HepG2 (cell line): Measurements from ENCODE around the gene SPIB. TPM values are rescaled to one million over a fixed set of nuclear protein-coding genes. Genes with fewer than 3 reads are reported as not detected.

Experiments
- ATAC-seq: fragments of 200-7000 bp; cut with Tn5 transposase; 3 replicates; pipeline ENCODE4 v1.9.1; 2020; ENCODE audit warnings: mild to moderate bottlenecking, moderate library complexity
- BruUV-seq: library from RNA; stranded (reverse); fragments of 400-500 nt; replicated peaks from 2 replicates; lab custom pipeline; 2021; lab: Mats Ljungman, UMichigan
- CTCF ChIA-PET: fragments of 300-600 bp; formaldehyde crosslinking; extraction: SDS; loops from one replicate; lab custom pipeline; 2021; ENCODE audit warnings: low total read pairs, inconsistent platforms, low intra/inter-chr PET ratio; lab: Yijun Ruan, JAX
- POLR2A ChIA-PET: fragments of 350-600 bp; sonication (Branson Sonifier 250); formaldehyde crosslinking; loops from one replicate; lab custom pipeline; 2020; ENCODE audit warnings: antibody characterized with exemption, inconsistent platforms; lab: Yijun Ruan, JAX
- DNase-seq: peaks from one replicate; pipeline ENCODE4 v3.0.0-alpha.2; 2015; ENCODE audit warnings: low spot score
- FAIRE-seq: peaks from 3 replicates; lab custom pipeline; 2011; peaks lifted over from hg19 to GRCh38; lab: Jason Lieb, UNC
- H2AFZ ChIP-seq: one replicate; pipeline ENCODE4 v1.6.1; 2011; ENCODE audit warnings: low read length, inconsistent platforms
- H3K27ac ChIP-seq: fragments of 300-600 bp; 3 replicates; pipeline ENCODE4 v1.8.0; 2011; ENCODE audit warnings: mixed run types, mild to moderate bottlenecking, mixed read lengths, low read length, inconsistent platforms; ENCODE audit not compliant: insufficient read depth; ENCODE audit errors: extremely low read length
- H3K27me3 ChIP-seq, 2 experiments: fragments of 200-600 bp in 1 of 2; 2 replicates in 1 of 2; 3 replicates in 1 of 2; pipeline versions ENCODE4 v1.6.0 to v1.8.0; 2011; ENCODE audit warnings: low read length in 2 of 2, mild to moderate bottlenecking in 2 of 2, moderate library complexity in 2 of 2, inconsistent platforms in 1 of 2; ENCODE audit not compliant: insufficient read depth in 2 of 2, control insufficient read depth in 1 of 2
- H3K36me3 ChIP-seq, 2 experiments: fragments of 200-600 bp in 1 of 2; replicated peaks in 1 of 2; 2 replicates in 1 of 2; 3 replicates in 1 of 2; pipeline versions ENCODE4 v1.5.1 to v1.8.0; 2011; ENCODE audit warnings: low read length in 2 of 2, inconsistent platforms in 1 of 2; ENCODE audit not compliant: insufficient read depth in 2 of 2, control insufficient read depth in 1 of 2
- H3K4me1 ChIP-seq: 2 replicates; pipeline ENCODE4 v1.5.1; 2012; ENCODE audit warnings: low read length, inconsistent platforms; ENCODE audit not compliant: insufficient read depth
- H3K4me2 ChIP-seq: 2 replicates; pipeline ENCODE4 v1.6.0; 2011; ENCODE audit warnings: low read depth, low read length, inconsistent platforms
- H3K4me3 ChIP-seq, 3 experiments: fragments of 200-600 bp in 1 of 3; sonication (generic), shearing (Covaris generic) in 1 of 3; replicated peaks in 1 of 3; 2 replicates each; pipeline ENCODE4 v1.5.1; 2011 to 2016; ENCODE audit warnings: low read length in 3 of 3, inconsistent platforms in 2 of 3, low read depth in 2 of 3, mild to moderate bottlenecking in 2 of 3, control low read depth in 1 of 3, mixed read lengths in 1 of 3; ENCODE audit not compliant: insufficient read depth in 1 of 3
- H3K79me2 ChIP-seq: one replicate; pipeline ENCODE4 v1.6.1; 2011; ENCODE audit warnings: low read length, inconsistent platforms; ENCODE audit not compliant: insufficient read depth
- H3K9ac ChIP-seq: 2 replicates; pipeline ENCODE4 v1.6.0; 2011; ENCODE audit warnings: mild to moderate bottlenecking, low read depth, low read length, inconsistent platforms; ENCODE audit not compliant: insufficient read depth
- H3K9me3 ChIP-seq: 2 replicates; pipeline ENCODE4 v1.5.1; 2012; ENCODE audit warnings: mild to moderate bottlenecking, low read length
- H4K20me1 ChIP-seq: 2 replicates; pipeline ENCODE4 v1.6.0; 2011; ENCODE audit warnings: inconsistent platforms, mild to moderate bottlenecking, low read length, moderate library complexity; ENCODE audit not compliant: insufficient read depth
- AGO2 ChIP-seq: fragments of 200-400 bp; formaldehyde crosslinking; optimal IDR thresholded peaks from 2 replicates; pipeline ENCODE3; 2017; ENCODE audit warnings: mild to moderate bottlenecking, low read depth, low read length, moderate library complexity
- DNMT1 ChIP-seq: sonication (generic); formaldehyde crosslinking; IDR thresholded peaks from 2 replicates; pipeline ENCODE4 v1.5.1; 2020; ENCODE audit warnings: mild to moderate bottlenecking, missing genetic modification reagents
- HNRNPL ChIP-seq: fragments of 200-400 bp; formaldehyde crosslinking; IDR thresholded peaks from 2 replicates; pipeline ENCODE4 v1.6.1; 2017; ENCODE audit warnings: mild to moderate bottlenecking, low read depth, low read length
- NR2C2 ChIP-seq: sonication (generic); formaldehyde crosslinking; IDR thresholded peaks from 2 replicates; pipeline ENCODE4 v1.4.0; 2020; ENCODE audit warnings: missing genetic modification reagents, mild to moderate bottlenecking, moderate library complexity, borderline replicate concordance
- NR2F6 ChIP-seq, 2 experiments: IDR thresholded peaks; 2 replicates each; pipeline ENCODE4 v1.6.1; 2016; ENCODE audit warnings: antibody characterized with exemption in 1 of 2, mild to moderate bottlenecking in 1 of 2
- RBM22 ChIP-seq: fragments of 200-400 bp; formaldehyde crosslinking; optimal IDR thresholded peaks from 2 replicates; pipeline ENCODE3; 2017; ENCODE audit warnings: mild to moderate bottlenecking, low read length, moderate library complexity
- TCF12 ChIP-seq, 2 experiments: fragments of 450-650 bp in 1 of 2; sonication (generic) in 1 of 2; formaldehyde crosslinking in 1 of 2; IDR thresholded peaks; 2 replicates each; pipeline versions ENCODE4 v1.6.1 to v1.8.0; 2017 to 2022; ENCODE audit warnings: antibody characterized with exemption in 1 of 2, mild to moderate bottlenecking in 1 of 2, missing genetic modification reagents in 1 of 2, moderate library complexity in 1 of 2
- ZNF629 ChIP-seq: sonication (generic); formaldehyde crosslinking; conservative IDR thresholded peaks from 2 replicates; pipeline ENCODE4 v1.5.0; 2020; ENCODE audit warnings: missing genetic modification reagents
- WGBS: methylation state at CpG from one replicate; pipeline ENCODE4 v1.1.6; 2017; ENCODE audit warnings: low lambda C conversion rate; 5-methylcytosine and 5-hydroxymethylcytosine counted together
- in situ Hi-C: cut with HindIII; loops from 2 replicates; pipeline ENCODE4 v1.10.0; 2017; ENCODE audit warnings: low pct_unique_long_range_greater_than_20kb; ENCODE audit not compliant: extremely low pct_ligation_motif_present
- intact Hi-C: fragments of 100-400 bp; cut with micrococcal nuclease; formaldehyde crosslinking; loops from one replicate; pipeline ENCODE4 v1.10.0; 2022; ENCODE audit not compliant: unreplicated experiment
- polyA plus RNA-seq, 8 experiments: library from polyadenylated mRNA; depleted of rRNA in 3 of 8; stranded (reverse) in 7 of 8; unstranded in 1 of 8; fragments of >200 nt; fragmentation: Illumina TruSeq in 4 of 8; extraction: Trizol in 4 of 8; gene quantifications; 2 replicates each; pipeline versions ENCODE4 v1.2.1 to v1.2.3, GENCODE V29; 2011 to 2016; ENCODE audit warnings: low read depth in 4 of 8, missing spikeins in 1 of 8, mixed read lengths in 1 of 8; ENCODE audit not compliant: insufficient read depth in 1 of 8
- total RNA-seq, 5 experiments: library from RNA; depleted of rRNA; stranded (reverse); fragments of >200 nt; fragmentation: Illumina TruSeq; extraction: Trizol; gene quantifications; 2 replicates each; pipeline ENCODE4 v1.2.3, GENCODE V29; 2016; ENCODE audit warnings: low read depth in 1 of 5

Gene SPIB
- total and polyA plus RNA-seq, 2 of the 13 experiments (the other 11 are each of a cell fraction or from before 2014, with no cell fraction given): 0.04 TPM; not detected in 1

DNA sequence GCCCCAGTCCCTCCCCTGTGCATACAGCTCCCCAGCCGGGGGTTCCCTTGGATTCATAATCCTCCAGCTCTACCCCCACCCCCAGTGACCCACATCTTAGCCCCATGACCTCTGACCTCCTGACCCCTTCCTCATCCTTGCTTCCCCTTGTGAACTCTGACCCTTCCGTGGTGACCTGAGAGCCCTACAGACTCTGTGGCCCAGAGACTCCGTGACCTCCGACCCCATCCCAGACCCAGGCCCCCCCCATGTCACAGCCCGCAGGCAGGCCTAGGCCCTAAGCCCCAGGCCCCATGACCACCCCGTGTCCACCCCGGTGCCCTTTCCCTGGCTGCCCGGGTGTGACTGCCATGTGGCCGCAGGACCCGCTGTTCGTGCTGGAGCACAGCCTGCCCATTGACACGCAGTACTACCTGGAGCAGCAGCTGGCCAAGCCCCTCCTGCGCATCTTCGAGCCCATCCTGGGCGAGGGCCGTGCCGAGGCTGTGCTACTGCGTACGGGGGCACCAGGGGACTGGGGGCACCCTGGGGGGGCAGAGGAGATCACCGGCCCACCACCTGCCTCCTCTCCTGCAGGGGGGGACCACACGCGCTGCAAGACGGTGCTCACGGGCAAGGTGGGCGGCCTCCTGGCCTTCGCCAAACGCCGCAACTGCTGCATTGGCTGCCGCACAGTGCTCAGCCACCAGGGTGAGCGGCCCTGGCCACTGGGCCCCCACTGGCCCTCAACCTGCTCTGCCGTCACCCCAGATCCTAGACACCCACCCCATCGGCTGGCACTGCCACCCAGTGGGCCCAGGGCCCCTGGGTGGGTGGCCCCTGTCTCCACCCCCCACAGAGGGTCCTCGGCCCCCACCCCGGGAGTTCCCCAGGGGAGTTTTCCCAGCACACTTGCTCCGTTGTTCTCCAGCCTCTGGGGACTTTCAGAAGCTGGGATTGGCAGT lies 2.4 kb upstream of the SPIB start:
- FAIRE-seq (no peak), ATAC-seq (no peak), DNase-seq (no peak)
- Histone ChIP-seq H3K9me3 (no peaks in the 10 kb centered on the region), H3K4me2 (no peak overlapping the region), H2AFZ (no peak overlapping the region), H3K9ac (no peak overlapping the region), H3K4me3 (no peak overlapping the region), H3K36me3 (peaks cover 0 to 3% of the 10 kb centered on the region in 2 experiments; a peak in 1 of 5 replicates), H3K27ac (no peak overlapping the region), H3K27me3 (no peaks in the 10 kb centered on the region), H4K20me1 (no peaks in the 10 kb centered on the region), H3K79me2 (no peaks in the 10 kb centered on the region), H3K4me1 (peaks cover under 1% of the 10 kb centered on the region; the same call in 1 of the 2 replicates)
- 96% methylated on average over 21 of the region's 35 CpGs for WGBS
- BruUV-seq: no TSS peak
- ChIA-PET POLR2A (no interaction called here), CTCF (no interaction called here)
- in situ Hi-C loops (no loop called here), intact Hi-C loops (no loop called here)
- TF ChIP-seq AGO2 (peak; percentile 26), RBM22 (peak; percentile 29), HNRNPL (0 out of 2 replicates have a peak, but pooled peaks have one; percentile 26), TCF12 (IDR thresholded peaks at IDR 0.05) (no peak), TCF12 (CRISPR knock-in tag; IDR thresholded peaks at IDR 0.05) (no peak), NR2C2 (CRISPR knock-in tag) (peak; percentile 49; the same call in 1 of the 2 replicates), NR2F6 (IDR thresholded peaks at IDR 0.05) (peak; percentile 73), NR2F6 (CRISPR knock-in tag; IDR thresholded peaks at IDR 0.05) (no peak), DNMT1 (no peak), ZNF629 (CRISPR knock-in tag) (no peak)
